HEK293 (cell line): ENCODE data around the gene MARCKSL1.

Source experiments
- WT1 ChIP-seq: fragments of 450-650 bp; formaldehyde crosslinking; IDR thresholded peaks from 2 replicates; pipeline ENCODE4 v1.5.1; 2016; ENCODE audit warnings: missing biosample characterization, missing genetic modification characterization
- ZNF354C ChIP-seq: fragments of 450-650 bp; formaldehyde crosslinking; IDR thresholded peaks from 2 replicates; pipeline ENCODE4 v1.5.1; 2016; ENCODE audit warnings: missing biosample characterization, missing genetic modification characterization, low read depth, borderline replicate concordance
- ZNF701 ChIP-seq: fragments of 450-650 bp; formaldehyde crosslinking; IDR thresholded peaks from 2 replicates; pipeline ENCODE4 v1.5.1; 2016; ENCODE audit warnings: missing biosample characterization, missing genetic modification characterization
- TF ChIP-seq, protein P1 (sequence below): fragments of 450-650 bp; formaldehyde crosslinking; IDR thresholded peaks from 2 replicates; pipeline ENCODE4 v1.5.1; 2016; ENCODE audit warnings: missing biosample characterization, missing genetic modification characterization
- TF ChIP-seq, protein P2 (sequence below): fragments of 450-650 bp; formaldehyde crosslinking; IDR thresholded peaks from 2 replicates; pipeline ENCODE4 v1.5.1; 2016; ENCODE audit warnings: missing biosample characterization, missing genetic modification characterization

DNA sequence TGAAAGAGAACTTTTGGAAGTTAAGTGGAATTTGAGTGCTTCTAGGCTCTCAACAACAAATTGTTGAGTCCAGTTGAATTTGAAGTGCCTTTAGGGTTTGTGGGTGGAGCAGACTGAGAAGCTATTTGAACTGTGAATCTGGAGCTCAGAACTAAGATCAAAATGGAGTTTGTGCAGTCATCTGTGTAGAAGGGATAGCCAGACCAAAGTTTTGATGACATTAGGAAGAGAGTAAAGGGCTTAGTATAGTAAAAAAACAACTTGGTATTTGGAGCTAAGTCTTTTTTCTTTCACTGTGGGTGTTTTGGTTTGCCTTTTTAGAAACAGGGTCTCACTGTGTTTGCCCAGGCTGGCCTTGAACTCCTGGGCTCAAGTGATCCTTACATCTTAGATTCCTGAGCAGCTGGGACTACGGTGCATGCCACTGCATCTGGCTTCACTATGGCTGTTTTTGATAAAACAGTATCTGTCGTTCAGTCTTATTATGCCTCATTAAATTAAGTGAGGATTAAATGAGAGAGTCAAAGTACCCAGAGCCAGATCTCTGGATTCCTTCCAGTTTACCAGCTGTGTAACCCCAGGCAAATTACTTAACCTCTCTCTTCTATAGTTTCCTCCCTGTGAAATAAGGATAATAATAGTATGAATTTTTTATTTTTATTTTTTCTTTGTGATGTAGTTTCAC is 24.2 kb downstream of the MARCKSL1 start:
- TF ChIP-seq, protein P1, sequence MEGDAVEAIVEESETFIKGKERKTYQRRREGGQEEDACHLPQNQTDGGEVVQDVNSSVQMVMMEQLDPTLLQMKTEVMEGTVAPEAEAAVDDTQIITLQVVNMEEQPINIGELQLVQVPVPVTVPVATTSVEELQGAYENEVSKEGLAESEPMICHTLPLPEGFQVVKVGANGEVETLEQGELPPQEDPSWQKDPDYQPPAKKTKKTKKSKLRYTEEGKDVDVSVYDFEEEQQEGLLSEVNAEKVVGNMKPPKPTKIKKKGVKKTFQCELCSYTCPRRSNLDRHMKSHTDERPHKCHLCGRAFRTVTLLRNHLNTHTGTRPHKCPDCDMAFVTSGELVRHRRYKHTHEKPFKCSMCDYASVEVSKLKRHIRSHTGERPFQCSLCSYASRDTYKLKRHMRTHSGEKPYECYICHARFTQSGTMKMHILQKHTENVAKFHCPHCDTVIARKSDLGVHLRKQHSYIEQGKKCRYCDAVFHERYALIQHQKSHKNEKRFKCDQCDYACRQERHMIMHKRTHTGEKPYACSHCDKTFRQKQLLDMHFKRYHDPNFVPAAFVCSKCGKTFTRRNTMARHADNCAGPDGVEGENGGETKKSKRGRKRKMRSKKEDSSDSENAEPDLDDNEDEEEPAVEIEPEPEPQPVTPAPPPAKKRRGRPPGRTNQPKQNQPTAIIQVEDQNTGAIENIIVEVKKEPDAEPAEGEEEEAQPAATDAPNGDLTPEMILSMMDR (tag by site-specific recombination), result no peak
- TF ChIP-seq ZNF701 (tag by site-specific recombination), result no peak
- TF ChIP-seq, protein P2, sequence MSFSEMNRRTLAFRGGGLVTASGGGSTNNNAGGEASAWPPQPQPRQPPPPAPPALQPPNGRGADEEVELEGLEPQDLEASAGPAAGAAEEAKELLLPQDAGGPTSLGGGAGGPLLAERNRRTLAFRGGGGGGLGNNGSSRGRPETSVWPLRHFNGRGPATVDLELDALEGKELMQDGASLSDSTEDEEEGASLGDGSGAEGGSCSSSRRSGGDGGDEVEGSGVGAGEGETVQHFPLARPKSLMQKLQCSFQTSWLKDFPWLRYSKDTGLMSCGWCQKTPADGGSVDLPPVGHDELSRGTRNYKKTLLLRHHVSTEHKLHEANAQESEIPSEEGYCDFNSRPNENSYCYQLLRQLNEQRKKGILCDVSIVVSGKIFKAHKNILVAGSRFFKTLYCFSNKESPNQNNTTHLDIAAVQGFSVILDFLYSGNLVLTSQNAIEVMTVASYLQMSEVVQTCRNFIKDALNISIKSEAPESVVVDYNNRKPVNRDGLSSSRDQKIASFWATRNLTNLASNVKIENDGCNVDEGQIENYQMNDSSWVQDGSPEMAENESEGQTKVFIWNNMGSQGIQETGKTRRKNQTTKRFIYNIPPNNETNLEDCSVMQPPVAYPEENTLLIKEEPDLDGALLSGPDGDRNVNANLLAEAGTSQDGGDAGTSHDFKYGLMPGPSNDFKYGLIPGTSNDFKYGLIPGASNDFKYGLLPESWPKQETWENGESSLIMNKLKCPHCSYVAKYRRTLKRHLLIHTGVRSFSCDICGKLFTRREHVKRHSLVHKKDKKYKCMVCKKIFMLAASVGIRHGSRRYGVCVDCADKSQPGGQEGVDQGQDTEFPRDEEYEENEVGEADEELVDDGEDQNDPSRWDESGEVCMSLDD (tag by site-specific recombination), result no peak
- no peak for TF ChIP-seq WT1 (tag by site-specific recombination)
- no peak for TF ChIP-seq ZNF354C (tag by site-specific recombination)
